DMS153 treated with DMSO at 0.1 percent for 48 hours (cell line): Measurements from ENCODE around the gene HPCAL1.
"Not testable (repeated sequence)": the region's sequence is repeated elsewhere in the genome, so short reads cannot be mapped to it uniquely, and the experiment has no call there.

Experiments used
- DNase-seq: peaks from one replicate; lab custom pipeline; 2025; ENCODE audit not compliant: unreplicated experiment; lab: John Stamatoyannopoulos, UW

HPCAL1 gene

GRCh38 chr2:10302479-10303180, at the start of gene HPCAL1:
TSS of gene HPCAL1 (plus strand) at chr2:10302904. CDS start at chr2:10419758, 116,854 bp downstream.
- DNase-seq = peak; percentile 85

GRCh38 chr2:10253596-10254372, 48.9 kb upstream of the HPCAL1 start:
- no peak for DNase-seq

GRCh38 chr2:10254373-10255188, 48.1 kb upstream of the HPCAL1 start:
- no peak for DNase-seq

- no peak for DNase-seq
Observed at GRCh38 chr2:10255189-10256030, 47.3 kb upstream of the HPCAL1 start.

- no peak for DNase-seq
Observed at GRCh38 chr2:10256031-10256514, 46.6 kb upstream of the HPCAL1 start.

GRCh38 chr2:10256515-10257031, 46.1 kb upstream of the HPCAL1 start:
- no peak for DNase-seq

GRCh38 chr2:10257036-10257435, 45.7 kb upstream of the HPCAL1 start:
- no peak for DNase-seq

- DNase-seq = no peak
Observed at GRCh38 chr2:10257500-10258147, 45.1 kb upstream of the HPCAL1 start.

GRCh38 chr2:10258326-10258725, 44.4 kb upstream of the HPCAL1 start:
- DNase-seq = no peak

- no peak for DNase-seq
Observed at GRCh38 chr2:10258726-10259125, 44.0 kb upstream of the HPCAL1 start.

- no peak for DNase-seq
Observed at GRCh38 chr2:10260130-10260529, 42.6 kb upstream of the HPCAL1 start.

- DNase-seq = not testable (repeated sequence)
Observed at GRCh38 chr2:10263526-10263925, 39.2 kb upstream of the HPCAL1 start.

GRCh38 chr2:10264506-10265328, 38.0 kb upstream of the HPCAL1 start:
- no peak for DNase-seq

GRCh38 chr2:10265329-10266132, 37.2 kb upstream of the HPCAL1 start:
- no peak for DNase-seq

- no peak for DNase-seq
Observed at GRCh38 chr2:10266133-10266620, 36.5 kb upstream of the HPCAL1 start.

- DNase-seq = no peak
Observed at GRCh38 chr2:10267036-10267435, 35.7 kb upstream of the HPCAL1 start.

GRCh38 chr2:10267551-10268465, 34.9 kb upstream of the HPCAL1 start:
- no peak for DNase-seq
